Erythroblast (primary cell): ENCODE measurements around the gene TMEM62.
A peak's percentile ranks its signal among the peaks of the same experiment; 100 is the strongest.

Experiments used
- DNase-seq, 2 experiments: peaks; one replicate each; lab custom pipeline; 2025; lab: John Stamatoyannopoulos, UW
- GATA1 ChIP-seq: IDR thresholded peaks from 2 replicates; pipeline ENCODE4 v1.6.1; 2011; ENCODE audit warnings: low read depth, mild to moderate bottlenecking, control low read depth, low read length, moderate library complexity
- POLR2A ChIP-seq: IDR thresholded peaks from 2 replicates; pipeline ENCODE4 v1.6.1; 2011; ENCODE audit warnings: mild to moderate bottlenecking, low read length

TMEM62 gene

GRCh38 chr15:43199945-43200488 lies 66.6 kb downstream of the TMEM62 start:
- no peak for DNase-seq
- TF ChIP-seq GATA1 = no peak
- TF ChIP-seq POLR2A = no peak

GRCh38 chr15:43204016-43204901 lies 70.9 kb downstream of the TMEM62 start:
- DNase-seq = peak; percentile 67 to 68
- peak; percentile 57 for TF ChIP-seq POLR2A
- no peak for TF ChIP-seq GATA1

GRCh38 chr15:43206054-43206453 lies 72.7 kb downstream of the TMEM62 start:
- TF ChIP-seq POLR2A (no peak), GATA1 (no peak)
- DNase-seq = no peak

- no peak for DNase-seq
- no peak for TF ChIP-seq GATA1
- no peak for TF ChIP-seq POLR2A
Measured at GRCh38 chr15:43207024-43207423, 73.6 kb downstream of the TMEM62 start.

- TF ChIP-seq GATA1 (no peak), POLR2A (no peak)
- DNase-seq = no peak
Measured at GRCh38 chr15:43208052-43209002, 74.9 kb downstream of the TMEM62 start.

GRCh38 chr15:43209059-43209824 lies 75.9 kb downstream of the TMEM62 start:
- peak; percentile 39 to 57 for DNase-seq
- TF ChIP-seq GATA1 (no peak), POLR2A (peak; percentile 2)

- no peak for DNase-seq
Measured at GRCh38 chr15:43210172-43210745, 76.9 kb downstream of the TMEM62 start.

GRCh38 chr15:43210807-43211206 lies 77.4 kb downstream of the TMEM62 start:
- TF ChIP-seq POLR2A (no peak), GATA1 (no peak)
- DNase-seq = no peak

More at GRCh38 chr15:43210172-43210745, 76.9 kb downstream of the TMEM62 start:
- no peak for TF ChIP-seq GATA1
- no peak for TF ChIP-seq POLR2A

- TF ChIP-seq GATA1 = no peak
- TF ChIP-seq POLR2A = peak; percentile 12
- DNase-seq = no peak
Measured at GRCh38 chr15:43211224-43211735, 77.9 kb downstream of the TMEM62 start.

- DNase-seq = no peak
- TF ChIP-seq GATA1 (no peak), POLR2A (no peak)
Measured at GRCh38 chr15:43212299-43212698, 78.9 kb downstream of the TMEM62 start.

- TF ChIP-seq GATA1 = no peak
- TF ChIP-seq POLR2A = no peak
- no peak for DNase-seq
Measured at GRCh38 chr15:43212951-43213350, 79.6 kb downstream of the TMEM62 start.

- no peak for DNase-seq
- TF ChIP-seq GATA1 (no peak), POLR2A (no peak)
Measured at GRCh38 chr15:43213466-43213865, 80.1 kb downstream of the TMEM62 start.

- TF ChIP-seq GATA1 (no peak), POLR2A (no peak)
- DNase-seq = no peak
Measured at GRCh38 chr15:43214169-43214568, 80.8 kb downstream of the TMEM62 start.
